GM12878 (cell line): ENCODE results near the gene ZFAND2B. TPM values are rescaled to one million over a fixed set of nuclear protein-coding genes. Genes with fewer than 3 reads are reported as not detected.

Experiments used
- ATAC-seq: fragments of 200-7000 bp; cut with Tn5 transposase; 3 replicates; pipeline ENCODE4 v1.9.1; 2020; ENCODE audit warnings: mild to moderate bottlenecking, moderate library complexity
- BruUV-seq: library from RNA; stranded (reverse); fragments of 400-500 nt; replicated peaks from 2 replicates; lab custom pipeline; 2021; lab: Mats Ljungman, UMichigan
- CTCF ChIA-PET: fragments of 300-600 bp; sonication (Branson Sonifier 250); formaldehyde crosslinking; extraction: SDS; loops from one replicate; lab custom pipeline; 2021; ENCODE audit warnings: inconsistent platforms; lab: Yijun Ruan, JAX
- POLR2A ChIA-PET: fragments of 350-600 bp; formaldehyde crosslinking; extraction: SDS; loops from one replicate; lab custom pipeline; 2021; ENCODE audit warnings: inconsistent platforms; lab: Charles Lee
- RAD21 ChIA-PET: fragments of 300-600 bp; sonication (Branson Sonifier 250); formaldehyde crosslinking; loops from one replicate; lab custom pipeline; 2023; ENCODE audit warnings: antibody characterized with exemption; ENCODE audit not compliant: unreplicated experiment; lab: Charles Lee
- SMC1A ChIA-PET: fragments of 300-600 bp; sonication (Branson Sonifier 250); formaldehyde crosslinking; loops from one replicate; lab custom pipeline; 2023; ENCODE audit not compliant: unreplicated experiment, uncharacterized antibody; lab: Charles Lee
- DNase-seq: peaks from one replicate; pipeline ENCODE4 v3.0.0-alpha.2; 2011; ENCODE audit warnings: low read depth, low spot score
- FAIRE-seq: peaks from 3 replicates; lab custom pipeline; 2011; peaks lifted over from hg19 to GRCh38; lab: Jason Lieb, UNC
- H2AFZ ChIP-seq: 2 replicates; pipeline ENCODE4 v1.6.0; 2011; ENCODE audit warnings: low read depth, low read length, control low read depth; ENCODE audit not compliant: control insufficient read depth
- H3K27ac ChIP-seq: 2 replicates; pipeline ENCODE4 v1.5.1; 2011; ENCODE audit warnings: control low read depth; ENCODE audit not compliant: control insufficient read depth, insufficient read depth
- H3K27me3 ChIP-seq, 2 experiments: replicated peaks in 1 of 2; 2 replicates each; pipeline versions ENCODE4 v1.6.0 to v1.6.1; 2011; ENCODE audit warnings: low read length in 1 of 2; ENCODE audit not compliant: control insufficient read depth in 2 of 2, insufficient read depth in 2 of 2
- H3K36me3 ChIP-seq, 2 experiments: 2 replicates each; pipeline ENCODE4 v1.5.1; 2011; ENCODE audit warnings: low read length in 1 of 2; ENCODE audit not compliant: control insufficient read depth in 2 of 2, insufficient read depth in 2 of 2
- H3K4me1 ChIP-seq: 2 replicates; pipeline ENCODE4 v1.6.1; 2011; ENCODE audit warnings: mild to moderate bottlenecking, low read length, moderate library complexity, mixed read lengths; ENCODE audit not compliant: control insufficient read depth, insufficient read depth
- H3K4me2 ChIP-seq: 2 replicates; pipeline ENCODE4 v1.6.0; 2011; ENCODE audit warnings: control low read depth; ENCODE audit not compliant: control insufficient read depth, insufficient read depth
- H3K4me3 ChIP-seq: fragments of 200-600 bp; sonication (generic); 2 replicates; pipeline ENCODE4 v1.5.1; 2016
- H3K79me2 ChIP-seq: 2 replicates; pipeline ENCODE4 v1.6.0; 2011; ENCODE audit warnings: low read length; ENCODE audit not compliant: control insufficient read depth, insufficient read depth
- H3K9ac ChIP-seq: 2 replicates; pipeline ENCODE4 v1.8.0; 2011; ENCODE audit warnings: low read length, control low read depth, mixed read lengths; ENCODE audit not compliant: control insufficient read depth, insufficient read depth
- H3K9me3 ChIP-seq: replicated peaks from 3 replicates; pipeline ENCODE4 v1.5.1; 2011; ENCODE audit warnings: mild to moderate bottlenecking, low read length; ENCODE audit not compliant: control insufficient read depth, insufficient read depth
- H4K20me1 ChIP-seq: 2 replicates; pipeline ENCODE4 v1.6.0; 2011; ENCODE audit not compliant: control insufficient read depth, insufficient read depth
- ATF3 ChIP-seq: IDR thresholded peaks from 2 replicates; pipeline ENCODE4 v1.6.1; 2011; ENCODE audit warnings: low read depth, mild to moderate bottlenecking, low read length, moderate library complexity, borderline replicate concordance; ENCODE audit errors: extremely low read depth
- BCL11A ChIP-seq: IDR thresholded peaks from 2 replicates; pipeline ENCODE4 v1.6.1; 2011; ENCODE audit warnings: low read depth, low read length
- CEBPB ChIP-seq, 2 experiments: fragments of 150-350 bp in 1 of 2; IDR thresholded peaks; 2 replicates each; pipeline ENCODE4 v1.6.1; 2012 to 2014; ENCODE audit warnings: low read depth in 2 of 2, low read length in 2 of 2, borderline replicate concordance in 1 of 2, inconsistent platforms in 1 of 2
- CHD1 ChIP-seq: IDR thresholded peaks from 2 replicates; pipeline ENCODE4 v1.6.1; 2012; ENCODE audit warnings: low read depth, low read length, improper control_type of control experiment
- E2F8 ChIP-seq: fragments of 450-650 bp; IDR thresholded peaks from 2 replicates; pipeline ENCODE4 v1.6.1; 2018; ENCODE audit warnings: mild to moderate bottlenecking, low read depth, moderate library complexity; ENCODE audit not compliant: partially characterized antibody
- MXI1 ChIP-seq: fragments of 150-350 bp; IDR thresholded peaks from 2 replicates; pipeline ENCODE4 v1.6.1; 2011; ENCODE audit warnings: low read depth, mild to moderate bottlenecking, inconsistent platforms, low read length, improper control_type of control experiment
- MYC ChIP-seq: IDR thresholded peaks from 2 replicates; pipeline ENCODE4 v1.6.1; 2011; ENCODE audit warnings: mild to moderate bottlenecking, low read length, moderate library complexity, inconsistent platforms; ENCODE audit not compliant: insufficient read depth, insufficient replicate concordance, insufficient read length, severe bottlenecking
- NFIC ChIP-seq: IDR thresholded peaks from 2 replicates; pipeline ENCODE4 v1.6.1; 2012; ENCODE audit warnings: low read depth, mild to moderate bottlenecking, inconsistent platforms, low read length, moderate library complexity
- NFYB ChIP-seq: IDR thresholded peaks from 2 replicates; pipeline ENCODE4 v1.6.1; 2011; ENCODE audit warnings: low read depth, mild to moderate bottlenecking, low read length, improper control_type of control experiment, moderate library complexity; ENCODE audit not compliant: insufficient read depth
- NR2F1 ChIP-seq: fragments of 450-650 bp; conservative IDR thresholded peaks from 2 replicates; pipeline ENCODE4 v1.6.1; 2017; ENCODE audit warnings: mild to moderate bottlenecking
- PML ChIP-seq: IDR thresholded peaks from 2 replicates; pipeline ENCODE4 v1.6.1; 2012; ENCODE audit warnings: low read length, inconsistent platforms
- YBX1 ChIP-seq: fragments of 450-650 bp; IDR thresholded peaks from 2 replicates; pipeline ENCODE4 v1.6.1; 2016; ENCODE audit warnings: antibody characterized with exemption
- ZBTB33 ChIP-seq: fragments of 450-650 bp; IDR thresholded peaks from 2 replicates; pipeline ENCODE4 v1.6.1; 2017; ENCODE audit warnings: mild to moderate bottlenecking
- WGBS: methylation state at CpG from one replicate; pipeline ENCODE4 v1.1.6; 2016; ENCODE audit warnings: low lambda C conversion rate; ENCODE audit not compliant: insufficient replicate concordance, insufficient coverage; ENCODE audit errors: missing lambda C conversion rate; 5-methylcytosine and 5-hydroxymethylcytosine counted together
- in situ Hi-C: fragments of 300-500 bp; cut with MboI; formaldehyde crosslinking; loops from 9 replicates; pipeline ENCODE4 v1.14.3; 2018; ENCODE audit warnings: mixed read lengths
- intact Hi-C: fragments of 100-400 bp; cut with micrococcal nuclease; formaldehyde crosslinking; loops from one replicate; pipeline ENCODE4 v1.14.2; 2022; ENCODE audit not compliant: unreplicated experiment
- polyA plus RNA-seq, 11 experiments: library from polyadenylated mRNA; depleted of rRNA in 4 of 11; unstranded in 6 of 11; stranded (reverse) in 5 of 11; fragments of >200 nt; fragmentation: Nextera tagmentation in 4 of 11; fragmentation: Illumina TruSeq in 1 of 11; extraction: Ambion mirVana in 4 of 11; extraction: Trizol in 1 of 11; gene quantifications; 1 replicate in 1 of 11; 2 replicates in 10 of 11; pipeline versions ENCODE4 v1.2.1 to v1.2.3, GENCODE V29; 2011 to 2016; ENCODE audit warnings: inconsistent platforms in 2 of 11, missing spikeins in 2 of 11, low read depth in 1 of 11
- total RNA-seq, 4 experiments: library from RNA; depleted of rRNA in 3 of 4; stranded (reverse); fragments of >200 nt in 3 of 4; fragmentation: Illumina TruSeq in 1 of 4; extraction: Trizol in 1 of 4; gene quantifications; 2 replicates each; pipeline versions ENCODE4 v1.2.1 to v1.2.3, GENCODE V29; 2013 to 2021

ZFAND2B gene
- total and polyA plus RNA-seq, 10 of the 15 experiments (the other 5 are each of a cell fraction or from before 2014, with no cell fraction given): 5.4 to 28.1 (median 22.4) TPM

- TF ChIP-seq ZBTB33 (no peak), YBX1 (no peak)
Measured at GRCh38 chr2:219186754-219187456, 19.7 kb upstream of the ZFAND2B start (continued).

- no TSS peak for BruUV-seq
- Histone ChIP-seq H3K4me2 (no peak overlapping the region), H3K79me2 (no peaks in the 10 kb centered on the region), H3K4me3 (no peak overlapping the region), H3K9ac (no peak overlapping the region), H3K9me3 (no peaks in the 10 kb centered on the region), H4K20me1 (no peaks in the 10 kb centered on the region), H3K27me3 (no peaks in the 10 kb centered on the region), H2AFZ (no peak overlapping the region), H3K4me1 (no peaks in the 10 kb centered on the region), H3K36me3 (no peaks in the 10 kb centered on the region), H3K27ac (no peak overlapping the region)
- FAIRE-seq (no peak), ATAC-seq (no peak), DNase-seq (no peak)
- intact Hi-C loops (no loop called here), in situ Hi-C loops (no loop called here)
- RAD21 ChIA-PET: interaction anchor here (1.0 kb wide), 1 partner anchor 9 kb away, joined by 3 read pairs; no protein-coding TSS in a partner anchor
- SMC1A ChIA-PET: no interaction called here
- WGBS: 0% methylated on average over 1 of the region's 1 CpG
- CTCF ChIA-PET: interaction anchor here (0.7 to 1.3 kb wide), 3 partner anchors 17 to 26 kb away, joined by 3 read pairs; no protein-coding TSS in a partner anchor
- POLR2A ChIA-PET: interaction anchor here (0.7 kb wide), 1 partner anchor 61 kb away, joined by 3 read pairs; no protein-coding TSS in a partner anchor
- TF ChIP-seq CHD1 (no peak), NR2F1 (no peak), NFIC (no peak), E2F8 (no peak), NFYB (no peak), CEBPB (IDR thresholded peaks at IDR 0.05; ENCODE audit: borderline replicate concordance in 1 of 2, low read depth in 2 of 2, low read length in 2 of 2) (no peak), PML (no peak), ATF3 (no peak), MYC (no peak), MXI1 (no peak), BCL11A (no peak)
Measured at GRCh38 chr2:219197388-219197787, 9.2 kb upstream of the ZFAND2B start.
